ENCODE results near the gene WDR64.
"Not testable (repeated sequence)": the region's sequence is repeated elsewhere in the genome, so short reads cannot be mapped to it uniquely, and the experiment has no call there.

Gene WDR64

DNA sequence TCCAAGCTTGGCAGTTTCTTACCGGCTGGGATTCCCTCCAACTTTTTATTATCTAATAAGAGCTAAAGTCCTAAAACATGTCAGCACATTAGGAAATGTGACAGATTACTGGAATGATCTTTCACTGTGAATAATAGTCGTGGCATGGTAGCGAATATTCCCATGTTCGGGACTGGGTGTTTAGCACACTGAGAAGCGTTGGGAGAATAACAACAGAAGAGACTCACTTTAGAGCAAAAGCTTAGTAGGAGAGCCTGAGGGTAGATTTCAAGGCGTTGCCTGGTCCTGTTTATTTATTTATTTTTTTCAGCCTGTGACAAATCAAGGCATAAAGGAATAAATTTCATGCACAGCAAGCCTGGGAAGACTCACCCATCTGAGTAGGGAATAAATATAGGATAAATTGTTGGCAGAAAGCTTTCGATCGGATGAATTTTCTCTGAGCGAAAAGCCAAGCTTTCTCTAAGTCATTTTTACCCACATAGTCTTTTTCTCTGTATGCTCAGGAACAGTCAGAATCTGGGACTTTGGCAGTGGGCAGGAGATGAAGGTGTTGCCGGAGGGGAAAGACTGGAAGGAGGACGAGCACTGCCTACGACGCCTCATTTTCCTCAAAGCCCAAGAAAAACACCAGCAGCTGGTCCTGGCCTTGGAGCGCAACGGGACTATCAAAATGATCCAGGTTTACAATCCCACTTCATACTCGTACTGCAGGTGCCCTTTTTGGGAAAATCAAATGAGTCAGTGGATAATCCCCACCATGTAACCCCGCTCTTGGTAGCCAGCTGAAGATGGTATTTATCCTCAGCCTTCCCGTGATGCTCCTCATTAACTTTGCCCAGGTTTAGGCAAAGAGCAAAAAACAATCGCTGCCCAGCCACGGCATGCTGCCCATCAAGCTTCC lies 97.2 kb downstream of the WDR64 start:
- DNase-seq, result no peak

DNA sequence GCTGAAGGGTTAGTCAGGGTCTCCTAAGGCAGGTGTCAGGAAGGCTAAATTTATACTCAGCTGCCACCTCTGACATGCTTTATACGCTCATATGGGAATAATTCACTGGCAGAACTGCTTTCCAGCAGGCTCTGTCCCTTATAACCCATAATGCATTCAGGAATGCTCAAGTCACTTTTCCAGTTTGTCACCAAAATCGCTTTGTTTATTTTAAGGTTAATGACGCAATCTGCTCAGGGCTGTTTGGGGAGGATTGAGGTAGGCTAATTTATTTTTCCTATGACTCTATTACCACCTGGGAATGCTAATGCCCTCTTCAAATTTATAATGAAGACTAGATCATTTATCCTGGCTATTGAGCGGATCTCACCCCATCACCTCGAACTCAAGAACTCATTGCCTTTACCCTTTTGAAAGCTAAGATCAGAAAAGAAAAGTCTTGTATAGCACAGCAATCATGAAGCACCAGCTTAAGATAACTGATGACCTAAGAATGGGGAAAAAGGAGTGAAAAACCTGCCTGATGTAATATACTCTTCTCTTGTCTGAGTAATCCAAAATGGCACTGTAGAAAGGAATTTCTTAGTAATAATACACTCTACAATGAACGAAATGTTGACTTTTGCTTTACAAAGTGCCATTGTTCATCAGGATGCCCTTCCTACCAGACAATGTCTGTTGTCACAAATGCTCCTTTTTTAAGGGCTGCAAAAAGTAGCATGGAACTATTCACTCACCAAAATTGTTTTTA lies 98.0 kb downstream of the WDR64 start:
- DNase-seq, result no peak

DNA sequence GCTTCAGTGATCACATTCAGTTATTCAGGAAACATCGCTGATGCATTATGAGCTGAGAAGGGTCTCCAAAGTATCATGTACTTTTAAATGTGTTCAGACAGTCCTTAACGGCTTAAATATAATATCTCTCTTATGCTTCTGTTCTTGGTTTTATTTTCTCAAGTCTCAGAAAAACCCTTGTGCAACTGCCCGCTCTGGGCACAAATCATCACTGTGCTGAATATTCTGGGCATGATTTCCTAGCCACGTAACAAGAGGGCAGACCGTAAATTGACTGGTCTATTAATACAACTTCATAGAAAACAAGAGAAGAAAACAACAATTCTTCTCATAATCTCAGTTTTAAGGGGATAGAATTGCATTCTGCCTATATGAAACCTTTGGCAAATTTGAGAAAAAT lies 99.4 kb downstream of the WDR64 start:
- no peak for DNase-seq

DNA sequence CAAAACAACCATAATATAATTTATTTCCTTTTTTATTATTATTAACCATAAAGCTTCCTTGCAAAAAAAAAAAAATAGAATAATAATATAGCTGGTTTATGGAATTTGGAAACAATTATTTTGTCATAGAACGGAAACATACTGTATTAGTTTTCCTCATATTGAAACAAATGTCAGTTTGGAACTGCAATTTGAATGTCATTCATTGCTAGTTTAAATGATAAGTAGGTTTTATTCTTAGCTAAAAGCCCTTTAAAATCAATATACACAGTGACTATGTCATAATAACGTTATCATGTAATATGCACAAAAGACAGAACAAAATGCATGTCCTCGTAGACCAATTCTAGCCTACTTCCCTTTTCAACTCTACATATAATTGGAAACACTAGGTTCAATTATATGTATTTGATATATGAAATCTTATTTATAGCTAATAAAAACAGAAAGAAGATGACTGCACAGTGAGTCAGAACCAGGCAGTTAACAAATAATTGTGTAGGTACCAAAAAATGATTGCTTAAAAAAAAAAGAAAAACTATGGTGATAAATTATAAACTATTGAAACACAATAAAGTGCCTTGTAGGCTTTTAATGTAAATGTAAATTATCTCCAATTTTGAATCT lies 110.7 kb downstream of the WDR64 start:
- no peak for DNase-seq

DNA sequence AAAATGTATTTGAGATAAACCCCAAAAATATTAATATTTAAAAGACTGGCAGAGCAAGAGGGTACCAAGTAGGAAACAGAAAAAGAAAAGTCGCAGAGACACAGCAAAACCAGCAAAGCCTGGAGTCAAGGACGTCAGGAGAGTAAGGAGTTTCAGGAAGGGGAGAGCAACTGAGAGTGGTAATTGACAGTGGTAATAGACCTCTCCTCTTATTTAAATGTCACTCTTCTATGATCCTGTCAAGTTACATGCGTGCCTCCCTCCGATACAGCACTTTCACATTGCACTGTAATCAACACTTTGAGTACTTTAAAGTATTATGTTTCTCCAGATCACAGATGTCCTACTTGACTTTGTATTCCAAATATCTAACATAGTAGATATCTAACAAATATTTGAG lies 113.3 kb downstream of the WDR64 start:
- no peak for DNase-seq

DNA sequence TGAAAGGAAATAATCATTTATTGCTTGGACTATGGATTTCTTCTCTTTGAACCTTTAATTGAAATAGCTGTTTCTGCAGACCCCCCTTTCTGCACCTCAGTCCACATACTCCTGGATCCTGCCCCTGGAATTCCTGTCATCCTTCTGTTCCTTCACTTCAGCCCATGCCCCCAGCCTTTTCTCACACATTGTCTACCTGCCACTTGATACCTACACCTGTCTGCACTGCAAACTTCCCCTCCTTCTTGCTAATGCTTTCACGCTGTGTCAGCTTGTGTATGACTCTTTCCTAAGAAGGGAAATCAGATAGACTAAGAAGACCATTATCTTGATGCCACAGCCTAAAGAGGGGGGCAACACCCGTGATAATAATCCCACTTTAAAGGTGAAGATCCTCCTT lies 115.7 kb downstream of the WDR64 start:
- no peak for DNase-seq

DNA sequence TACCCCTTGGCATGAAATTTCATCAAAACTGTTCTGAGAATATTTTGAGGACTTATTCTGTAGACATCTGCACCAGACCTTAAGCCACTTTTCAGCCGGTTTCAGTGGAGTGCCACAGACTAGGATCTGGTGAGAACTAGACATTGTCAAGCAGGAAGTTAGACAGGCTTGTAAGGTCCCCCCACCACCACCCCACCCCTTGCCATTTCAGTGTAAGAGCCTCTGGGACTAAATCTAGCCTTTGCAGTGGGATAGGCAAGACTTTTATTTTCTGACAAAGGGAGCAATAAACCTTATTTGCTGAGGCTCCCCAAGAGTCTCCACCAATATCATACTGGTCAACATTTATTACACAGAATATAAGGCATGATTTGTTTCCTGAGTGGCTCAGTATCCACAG lies 118.0 kb downstream of the WDR64 start:
- no peak for DNase-seq

DNA sequence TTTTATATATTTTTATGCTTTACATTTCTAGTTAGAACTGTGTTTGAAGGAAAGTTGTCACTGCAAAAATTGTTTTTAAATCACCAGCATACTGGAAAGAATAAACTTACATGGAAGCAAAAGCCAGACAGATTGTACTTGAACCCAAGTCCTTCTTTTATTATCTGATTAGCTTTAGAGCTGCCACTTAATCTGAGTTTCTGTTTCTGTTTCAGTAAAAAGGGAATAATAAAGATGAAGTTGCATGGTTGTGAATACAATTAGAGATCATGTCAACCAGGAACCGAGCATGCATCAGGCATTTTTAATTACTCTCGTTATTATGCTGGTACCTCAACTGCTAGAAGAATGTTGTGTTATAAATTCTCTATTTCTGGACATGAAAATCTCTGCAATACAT lies 119.0 kb downstream of the WDR64 start:
- no peak for DNase-seq

DNA sequence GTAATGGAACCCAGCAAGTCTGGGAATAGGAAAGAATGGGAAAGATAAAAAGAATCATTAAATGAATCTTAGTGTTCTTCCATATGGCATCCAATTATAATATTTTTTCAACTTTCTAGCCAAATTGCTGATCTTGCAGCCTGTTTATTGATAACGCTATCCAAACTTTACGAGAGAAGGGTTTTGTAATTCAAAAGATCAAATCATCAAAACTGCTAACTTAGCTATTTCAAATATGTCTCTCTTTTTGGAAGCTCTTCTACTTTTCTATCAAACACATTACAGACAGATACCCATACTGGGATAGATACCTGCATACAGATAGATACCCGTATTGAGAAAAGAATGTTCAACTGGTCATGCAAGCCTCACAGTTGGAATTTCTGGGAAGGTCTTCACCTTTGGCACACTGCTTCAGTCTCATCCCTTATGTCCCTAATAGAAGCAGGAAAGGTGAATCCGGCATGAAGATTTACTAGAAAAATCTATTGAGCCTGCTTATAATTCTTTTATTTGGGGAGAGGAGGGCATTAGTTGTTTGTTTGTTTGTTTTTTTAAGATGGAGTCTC lies 120.9 kb downstream of the WDR64 start:
- DNase-seq, result no peak

DNA sequence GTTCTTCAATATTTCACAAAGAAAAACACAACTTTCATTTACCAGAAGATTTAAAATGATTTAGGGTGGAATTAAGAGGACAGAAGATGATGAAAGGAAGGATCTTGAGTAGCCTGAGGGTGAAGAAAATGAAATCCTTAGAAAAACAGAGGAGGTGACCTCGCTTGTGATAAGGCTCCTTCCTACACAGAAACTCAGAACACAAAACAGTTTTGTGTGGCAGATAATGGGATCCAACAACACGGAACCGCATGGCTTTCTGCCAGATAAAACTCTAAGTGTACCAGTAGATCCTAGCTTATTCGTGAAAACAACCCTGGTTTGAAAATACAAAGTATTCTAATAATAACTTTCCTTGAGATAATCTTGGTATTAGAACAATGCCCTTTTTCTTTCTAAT lies 121.9 kb downstream of the WDR64 start:
- no peak for DNase-seq

DNA sequence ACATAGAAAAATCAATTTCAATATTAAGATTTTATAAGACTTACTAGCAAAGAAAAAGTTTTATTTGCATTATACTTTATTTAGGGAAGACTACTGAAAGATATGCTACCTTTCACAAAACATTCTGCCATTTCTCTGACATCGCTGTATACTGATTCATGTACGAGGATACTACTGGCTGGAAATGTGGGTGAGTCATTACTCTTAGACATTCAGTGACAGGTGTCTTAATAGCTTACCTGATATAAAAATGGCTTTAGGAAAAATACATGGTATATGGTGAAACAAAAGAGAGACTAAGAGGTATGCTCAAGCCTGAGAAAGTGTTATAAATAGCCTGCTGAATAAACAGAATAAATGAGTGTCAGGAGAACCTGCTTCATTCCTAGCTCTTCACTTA lies 122.9 kb downstream of the WDR64 start:
- DNase-seq, result no peak

DNA sequence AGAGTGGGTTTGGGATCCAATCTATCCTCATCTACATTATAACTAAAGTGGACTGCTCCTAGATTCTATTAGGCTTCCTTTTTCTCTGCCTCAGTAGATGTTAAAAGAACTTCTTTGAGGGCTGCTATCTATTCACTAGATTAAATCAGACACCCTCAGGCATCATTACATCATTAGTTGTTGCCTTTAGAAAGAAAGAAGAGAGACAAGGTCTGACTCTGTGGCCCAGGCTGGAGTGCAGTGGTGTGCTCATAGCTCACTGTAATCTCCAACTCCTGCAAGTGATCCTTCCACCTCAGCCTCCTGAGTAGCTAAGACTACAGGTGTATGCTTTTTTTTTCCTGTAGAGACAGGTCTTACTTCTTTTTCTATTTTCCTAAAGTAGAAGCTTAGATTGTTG lies 124.8 kb downstream of the WDR64 start:
- DNase-seq, result no peak

DNA sequence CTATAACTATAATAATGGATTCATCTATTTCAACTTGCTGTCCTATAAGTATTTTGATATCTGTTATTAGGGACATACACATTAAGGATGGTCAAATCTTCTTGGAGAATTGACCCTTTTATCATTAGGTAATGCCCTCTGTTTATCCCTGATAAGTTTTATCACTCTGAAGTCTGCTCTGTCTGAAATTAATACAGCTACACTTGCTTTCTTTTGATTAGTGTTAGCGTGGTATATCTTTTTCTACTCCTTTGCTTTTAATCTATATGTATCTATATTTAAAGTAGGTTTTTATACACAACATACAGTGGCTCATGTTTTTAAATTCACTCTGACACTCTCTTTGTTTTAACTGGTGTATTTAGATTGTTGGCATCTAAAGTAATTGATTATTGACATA lies 126.0 kb downstream of the WDR64 start:
- no peak for DNase-seq

DNA sequence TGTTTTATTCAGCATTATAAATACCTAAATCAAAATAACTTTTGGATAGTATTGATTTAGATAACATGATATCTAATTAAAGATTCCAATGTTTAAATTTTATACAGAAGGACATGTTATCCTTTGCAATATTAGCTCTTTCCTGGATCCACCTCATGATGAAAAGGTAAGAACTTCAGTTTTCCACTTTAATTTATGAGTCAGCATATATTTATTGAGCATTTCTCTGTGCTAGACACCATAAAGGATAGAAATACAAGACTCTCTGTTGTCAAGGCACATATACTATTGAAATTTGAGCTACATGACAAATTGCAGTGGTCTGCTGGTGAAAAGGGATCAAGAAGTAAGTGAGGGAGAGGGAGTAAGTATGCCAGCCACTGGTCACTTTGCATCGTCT lies 127.8 kb downstream of the WDR64 start:
- DNase-seq, result no peak

DNA sequence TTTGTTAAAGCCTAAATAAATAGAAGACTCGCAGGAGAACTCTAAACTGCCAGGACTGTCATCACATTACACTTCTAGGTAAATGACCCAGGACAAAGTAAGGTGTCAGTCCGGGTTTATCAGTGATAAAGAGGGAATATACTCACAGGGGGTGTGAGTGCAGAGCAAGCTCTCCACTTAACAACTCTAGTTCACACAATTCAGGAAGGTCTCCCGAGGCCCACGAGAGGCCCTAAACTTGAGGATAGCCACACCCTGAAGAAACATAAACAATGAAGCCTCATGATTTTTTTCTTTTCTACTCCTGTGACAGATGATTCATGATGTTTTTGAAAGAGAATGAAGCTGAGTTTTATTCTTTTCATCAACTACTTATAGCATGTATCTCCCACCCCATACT lies 130.3 kb downstream of the WDR64 start:
- no peak for DNase-seq

DNA sequence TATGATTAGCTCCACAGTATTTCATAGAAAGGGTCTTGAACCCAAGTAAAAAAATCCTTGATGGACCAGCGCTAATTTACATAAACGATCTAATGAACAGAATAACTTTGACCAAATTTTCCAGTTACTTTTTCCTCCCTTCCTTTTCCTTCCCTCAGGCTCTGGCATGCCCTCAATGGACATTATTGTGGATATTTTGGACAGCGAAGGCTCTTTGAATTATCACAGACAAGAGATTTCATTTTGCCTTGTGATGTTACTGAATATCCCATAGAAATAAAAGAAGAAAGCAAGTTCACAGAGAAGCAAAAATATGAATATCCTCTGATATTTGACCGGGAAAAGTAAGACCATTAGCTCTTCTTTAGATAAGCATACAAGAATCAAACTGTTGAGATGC lies 135.6 kb downstream of the WDR64 start:
- DNase-seq, result no peak

DNA sequence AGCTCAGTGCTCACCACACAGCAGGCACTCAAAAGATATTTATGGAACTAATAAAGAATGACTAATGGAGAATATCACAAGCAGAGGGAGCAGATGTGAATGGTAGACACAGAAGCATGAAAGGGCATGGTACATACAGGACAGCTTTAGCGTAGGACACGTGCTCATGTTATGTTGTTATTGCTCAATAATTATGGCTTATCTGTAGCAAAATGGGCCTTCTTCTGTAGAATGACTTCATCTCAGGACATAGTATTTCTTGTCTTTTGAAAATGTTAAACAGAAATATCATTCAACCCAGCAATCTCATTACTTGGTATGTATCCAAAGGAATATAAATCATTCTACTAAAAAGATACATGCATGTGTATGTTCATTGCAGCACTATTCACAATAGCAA lies 137.0 kb downstream of the WDR64 start:
- DNase-seq, result no peak

DNA sequence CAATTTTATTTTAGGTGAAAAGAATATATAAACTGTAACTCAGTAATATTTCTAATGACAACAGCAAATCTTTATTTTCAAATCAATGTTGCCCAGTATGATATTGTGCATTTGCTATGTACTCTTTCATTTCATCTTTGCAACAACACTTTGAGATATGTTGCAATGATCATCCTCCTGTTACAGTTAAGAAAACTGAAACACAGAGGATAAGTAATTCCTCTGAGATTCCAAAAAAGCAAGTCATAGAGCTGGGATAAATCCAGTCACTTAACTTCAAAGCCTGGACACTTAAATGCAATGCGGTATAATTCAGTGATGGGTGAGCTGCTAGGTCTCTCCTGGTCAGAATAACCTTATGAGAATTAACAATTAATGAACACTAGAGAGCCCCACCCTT lies 147.3 kb downstream of the WDR64 start:
- DNase-seq, result no peak

DNA sequence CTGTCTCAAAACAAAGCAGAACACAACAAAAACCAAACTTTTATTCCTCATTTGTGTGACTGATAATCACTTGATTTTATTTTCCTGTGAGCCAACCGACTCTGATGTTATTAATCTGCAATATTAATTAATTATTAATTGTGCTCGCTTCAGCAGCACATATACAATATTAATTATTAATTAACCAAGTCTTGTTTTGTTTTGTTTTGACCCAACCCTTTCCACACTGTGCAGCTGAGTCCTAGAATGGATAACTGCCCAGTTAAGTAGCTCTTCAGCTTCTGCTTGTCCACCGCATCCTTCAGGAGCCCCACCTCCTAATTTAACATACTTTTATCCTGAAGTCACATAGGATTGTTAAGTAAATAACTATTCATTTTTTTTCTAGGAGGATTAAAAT lies 148.6 kb downstream of the WDR64 start:
- no peak for DNase-seq

DNA sequence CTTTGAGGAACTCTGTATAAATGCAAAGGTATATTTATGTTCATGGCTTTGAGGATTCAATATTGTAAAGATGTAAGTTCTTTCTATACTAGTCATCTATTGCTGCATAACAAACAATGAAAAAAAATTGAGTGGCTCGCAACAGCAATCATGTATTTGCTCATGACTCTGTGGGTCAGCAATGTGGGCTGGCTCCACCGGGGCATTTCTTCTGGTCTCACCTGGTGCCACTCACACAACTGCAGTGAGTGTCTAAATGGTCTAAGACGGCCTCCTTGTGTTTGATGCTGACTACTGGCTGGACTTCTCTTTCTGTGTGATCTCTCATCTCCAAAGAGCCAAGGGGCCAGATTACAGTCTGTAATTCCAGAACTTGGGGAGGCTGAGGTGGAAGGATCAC lies 150.8 kb downstream of the WDR64 start:
- DNase-seq, result no peak

DNA sequence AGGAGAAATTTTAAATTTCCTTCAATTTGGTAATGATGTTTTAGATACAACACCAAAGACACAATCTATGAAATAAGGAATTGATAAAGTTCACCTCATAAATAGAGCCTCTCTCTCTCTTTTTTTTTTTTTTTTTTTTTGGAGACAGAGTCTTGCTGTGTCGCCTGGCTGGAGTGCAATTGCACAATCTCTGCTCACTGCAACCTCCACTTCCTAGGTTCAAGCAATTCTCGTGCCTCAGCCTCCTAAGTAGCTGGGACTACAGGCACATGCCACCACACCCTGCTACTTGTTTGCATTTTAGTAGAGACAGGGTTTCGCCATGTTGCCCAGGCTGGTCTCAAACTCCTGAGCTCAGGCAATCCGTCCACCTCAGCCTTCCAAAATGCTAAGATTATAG lies 152.6 kb downstream of the WDR64 start:
- DNase-seq, result not testable (repeated sequence)

DNA sequence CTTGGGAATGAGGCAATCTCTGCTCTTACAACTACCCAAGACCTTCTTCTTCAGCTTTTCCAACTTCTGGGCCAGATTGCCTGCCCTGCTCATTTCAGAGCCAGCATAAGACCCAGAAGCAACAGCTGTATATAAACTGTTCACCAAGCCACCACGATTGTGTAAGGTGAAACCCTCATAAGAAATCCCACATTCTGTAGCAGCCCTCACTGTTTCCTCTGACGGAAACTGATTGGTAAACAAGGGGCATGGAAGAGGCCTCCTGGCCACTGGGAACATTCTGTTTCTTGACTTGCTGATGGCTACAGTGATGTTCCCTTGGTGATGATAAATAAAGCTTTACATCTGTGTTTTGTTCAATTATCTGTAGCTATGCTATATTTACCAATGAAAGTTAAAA lies 156.2 kb downstream of the WDR64 start:
- no peak for DNase-seq

DNA sequence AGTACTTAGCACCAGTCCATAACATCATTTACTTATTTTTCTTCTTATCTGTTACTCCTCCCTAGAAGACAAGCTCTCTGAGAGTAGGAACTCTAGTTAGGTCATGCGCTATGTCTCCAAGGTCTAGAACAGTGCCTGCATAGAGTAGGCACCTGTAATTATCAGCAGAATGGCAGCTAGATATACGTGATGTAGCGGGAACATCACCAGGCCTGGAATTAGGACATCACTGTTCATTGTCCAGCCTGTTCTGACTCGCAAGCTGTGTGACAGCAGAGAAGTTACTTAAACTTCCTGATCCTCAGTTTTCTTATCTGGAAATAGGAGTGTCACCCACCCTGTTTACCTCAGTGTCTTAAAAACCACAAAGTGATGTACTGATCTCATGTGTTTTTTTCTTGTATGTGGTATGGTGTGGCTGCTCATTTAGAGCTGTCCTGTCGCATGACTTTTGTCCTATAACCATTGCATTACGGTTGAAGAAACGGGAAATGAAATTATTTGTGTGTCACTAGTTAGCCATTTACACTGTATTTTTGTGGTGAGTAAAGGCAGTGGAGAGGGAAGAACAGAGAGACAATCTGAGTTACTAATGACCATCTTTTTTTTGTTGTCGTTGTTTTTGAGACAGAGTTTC lies 158.8 kb downstream of the WDR64 start:
- DNase-seq, result no peak

Data from T1000 (cell line).